HG03442 (cell line): Measurements from ENCODE around the gene ZKSCAN4.

ENCODE experiments used
- ATAC-seq: cut with Tn5 transposase; IDR thresholded peaks from one replicate; pipeline ENCODE4 v1.9.1; 2021; ENCODE audit warnings: mild to moderate bottlenecking, moderate library complexity; ENCODE audit not compliant: unreplicated experiment

Gene ZKSCAN4

DNA sequence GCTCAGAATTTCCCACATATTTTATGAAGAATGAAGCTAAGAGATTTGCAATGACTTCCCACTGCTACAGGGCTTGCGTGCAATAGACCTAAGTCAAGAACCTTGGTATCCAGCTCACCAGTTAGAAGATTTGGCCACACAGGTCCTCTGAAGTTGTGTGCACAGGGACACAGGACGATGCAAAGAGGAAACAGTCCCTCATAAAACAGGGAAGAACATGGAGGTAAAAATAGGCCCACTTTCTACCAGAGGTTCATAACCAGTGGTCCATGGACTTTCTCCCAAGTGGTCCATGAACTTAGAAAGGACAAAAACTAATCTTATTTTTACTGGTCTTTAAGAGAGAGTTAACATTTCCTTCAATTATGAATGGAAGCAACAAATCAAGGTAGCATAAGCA lies 1.3 kb downstream of the ZKSCAN4 start:
- ATAC-seq: no peak

DNA sequence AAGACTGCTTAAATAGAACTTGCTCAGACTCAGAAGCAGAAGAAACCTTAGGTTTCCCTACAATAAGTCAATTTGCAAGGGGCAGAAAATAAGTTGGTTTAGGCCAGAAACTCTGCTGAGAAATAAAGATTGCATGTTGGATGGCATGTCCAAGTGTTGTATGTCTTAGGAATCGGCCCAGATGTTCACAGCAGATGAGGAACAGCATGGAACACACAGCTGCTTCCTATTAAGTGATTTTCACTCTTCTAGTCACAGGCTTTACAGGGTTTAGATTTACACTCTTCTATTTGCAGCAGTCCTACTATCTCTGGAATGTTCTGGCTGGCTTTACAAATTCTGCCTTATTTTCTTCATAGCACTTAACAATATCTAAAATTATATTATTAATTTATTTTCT lies 3.2 kb downstream of the ZKSCAN4 start:
- ATAC-seq: no peak

DNA sequence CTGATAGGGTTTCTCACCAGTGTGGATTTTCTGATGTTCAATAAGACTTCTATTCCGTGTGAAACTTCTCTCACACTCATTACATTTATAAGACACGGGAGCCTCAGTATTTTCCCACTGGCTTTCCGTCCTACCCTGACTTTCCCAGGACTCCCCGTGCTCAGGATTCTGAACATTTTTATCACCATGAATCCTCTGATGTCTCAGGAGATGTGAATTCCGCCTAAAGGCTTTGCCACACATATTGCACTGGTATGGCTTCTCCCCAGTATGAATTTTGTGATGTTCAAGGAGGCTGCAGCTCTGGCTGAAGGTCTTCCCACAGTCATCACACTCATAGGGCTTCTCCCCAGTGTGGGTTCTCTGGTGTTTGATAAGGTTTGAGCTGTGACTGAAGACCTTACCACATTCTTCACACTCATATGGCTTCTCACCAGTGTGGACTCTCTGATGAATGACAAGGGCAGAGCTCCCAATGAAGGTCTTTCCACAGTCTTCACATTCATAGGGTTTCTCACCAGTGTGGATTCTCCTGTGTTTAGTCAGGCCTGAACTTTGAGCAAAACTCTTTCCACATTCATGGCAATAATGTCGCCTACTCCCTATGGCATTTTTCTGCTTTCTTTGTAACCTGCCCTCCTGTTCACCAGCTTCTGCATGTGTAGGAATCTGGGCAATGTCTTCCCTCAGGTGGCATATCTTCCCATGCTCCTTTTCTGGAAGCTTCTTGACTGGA lies 6.7 kb downstream of the ZKSCAN4 start:
- no peak for ATAC-seq

DNA sequence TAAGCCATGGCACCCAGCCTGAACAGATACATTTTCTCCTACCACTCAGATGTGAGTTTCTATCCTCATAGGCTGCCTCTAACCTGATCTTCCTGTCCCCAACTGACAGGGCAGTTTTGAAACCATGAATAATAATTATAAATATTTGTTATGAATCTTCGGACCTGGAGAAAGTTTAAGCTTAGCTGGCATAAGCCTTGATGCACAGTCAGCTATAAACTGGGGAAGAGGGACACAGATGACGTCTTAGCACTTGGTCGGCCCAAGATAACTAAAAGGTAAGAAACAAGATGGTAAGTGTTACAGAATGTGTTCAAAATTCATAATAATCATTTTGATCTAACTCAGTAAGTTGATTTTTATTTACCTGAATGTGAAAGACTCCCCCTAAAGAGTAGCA lies 8.1 kb downstream of the ZKSCAN4 start:
- no peak for ATAC-seq

DNA sequence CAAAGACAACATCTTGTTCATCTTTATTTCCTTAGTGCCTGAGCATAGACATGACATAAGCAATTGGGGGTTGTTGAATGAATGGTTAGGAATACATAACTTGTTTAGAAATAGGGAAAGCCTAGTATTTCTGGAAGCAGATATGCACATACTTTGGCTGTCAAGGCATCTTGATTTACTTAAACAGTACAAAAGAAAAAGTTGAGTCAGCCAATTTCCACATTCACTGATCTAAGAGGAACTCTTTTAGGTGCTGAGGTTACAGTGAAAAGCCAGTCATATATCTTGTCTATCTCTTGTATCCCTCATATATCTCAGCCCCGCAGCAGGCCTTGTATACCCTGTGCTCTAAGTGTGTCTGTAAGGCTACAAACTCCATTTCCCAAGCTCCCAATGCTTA lies 11.6 kb downstream of the ZKSCAN4 start:
- no peak for ATAC-seq

DNA sequence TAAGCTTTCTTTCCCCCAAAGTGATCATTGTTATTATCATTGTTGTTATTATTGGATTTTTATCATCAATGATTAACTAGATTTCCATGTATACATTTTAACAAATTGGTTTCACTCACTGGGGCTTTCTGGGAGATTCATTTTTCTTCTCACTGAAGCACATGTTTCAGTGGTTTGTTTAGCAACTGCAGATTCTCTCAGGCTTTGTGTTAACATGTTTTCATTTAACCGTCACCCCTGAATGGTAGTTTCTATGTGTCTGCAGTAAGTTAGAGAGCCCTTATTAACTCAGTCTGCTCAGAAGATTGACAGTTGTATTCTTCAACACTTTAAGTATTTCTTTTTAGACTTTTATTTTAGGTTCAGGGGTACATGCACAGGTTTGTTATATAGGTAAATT lies 12.4 kb downstream of the ZKSCAN4 start:
- no peak for ATAC-seq

DNA sequence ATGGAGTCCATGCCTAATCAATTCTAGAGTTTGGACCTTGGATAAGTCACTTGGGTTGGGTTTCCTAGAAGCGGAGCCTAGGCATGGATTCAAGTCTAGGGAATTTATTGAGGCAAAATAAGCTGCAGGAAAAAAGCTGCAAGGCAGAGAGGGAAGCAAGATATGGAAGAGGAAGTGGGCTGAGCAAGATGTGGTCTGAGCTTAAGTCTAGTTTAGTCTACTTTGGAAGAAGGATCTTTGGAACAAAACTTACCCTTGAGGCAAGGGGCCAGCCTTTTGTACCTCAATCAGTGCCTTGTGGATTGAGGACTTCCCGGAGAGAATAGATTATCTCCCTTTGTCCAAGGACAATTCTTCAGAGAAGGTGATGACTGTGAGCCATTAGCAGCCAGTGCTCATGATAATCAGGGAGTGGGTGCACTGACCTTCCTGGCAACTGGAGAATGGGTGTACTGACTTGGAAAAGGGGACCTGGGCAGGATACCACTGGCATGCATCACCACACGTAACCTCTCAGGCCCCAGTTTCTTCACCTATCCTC lies 16.1 kb downstream of the ZKSCAN4 start:
- ATAC-seq: no peak

DNA sequence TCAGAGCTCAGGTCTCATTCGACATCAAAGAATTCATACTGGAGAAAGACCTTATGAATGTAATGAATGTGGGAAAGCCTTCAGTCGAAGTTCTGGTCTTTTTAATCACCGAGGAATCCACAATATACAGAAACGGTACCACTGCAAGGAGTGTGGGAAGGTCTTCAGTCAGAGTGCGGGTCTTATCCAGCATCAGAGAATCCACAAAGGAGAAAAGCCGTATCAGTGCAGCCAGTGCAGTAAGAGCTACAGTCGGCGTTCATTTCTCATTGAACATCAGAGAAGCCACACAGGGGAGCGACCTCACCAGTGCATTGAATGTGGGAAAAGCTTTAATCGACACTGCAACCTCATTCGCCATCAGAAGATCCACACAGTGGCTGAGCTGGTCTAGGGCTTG lies 19.3 kb downstream of the ZKSCAN4 start:
- no peak for ATAC-seq

DNA sequence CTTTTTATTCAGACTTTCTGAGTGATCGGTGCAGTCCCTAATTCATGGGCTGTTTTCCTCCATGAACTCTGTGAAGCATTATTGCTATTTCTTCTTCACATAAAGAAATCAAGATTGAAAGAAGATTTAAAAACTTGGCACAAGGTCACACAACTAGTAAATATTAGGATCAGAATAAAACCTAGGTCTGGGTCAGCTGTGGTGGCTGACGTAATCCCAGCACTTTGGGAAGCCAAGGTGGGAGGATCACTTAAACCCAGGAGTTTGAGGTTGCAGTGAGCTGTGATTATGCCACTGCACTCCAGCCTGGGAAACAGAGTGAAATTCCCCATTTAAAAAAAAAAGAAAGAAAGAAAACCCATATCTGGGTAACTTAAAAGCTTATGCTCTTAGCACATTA lies 25.6 kb downstream of the ZKSCAN4 start:
- ATAC-seq: no peak

DNA sequence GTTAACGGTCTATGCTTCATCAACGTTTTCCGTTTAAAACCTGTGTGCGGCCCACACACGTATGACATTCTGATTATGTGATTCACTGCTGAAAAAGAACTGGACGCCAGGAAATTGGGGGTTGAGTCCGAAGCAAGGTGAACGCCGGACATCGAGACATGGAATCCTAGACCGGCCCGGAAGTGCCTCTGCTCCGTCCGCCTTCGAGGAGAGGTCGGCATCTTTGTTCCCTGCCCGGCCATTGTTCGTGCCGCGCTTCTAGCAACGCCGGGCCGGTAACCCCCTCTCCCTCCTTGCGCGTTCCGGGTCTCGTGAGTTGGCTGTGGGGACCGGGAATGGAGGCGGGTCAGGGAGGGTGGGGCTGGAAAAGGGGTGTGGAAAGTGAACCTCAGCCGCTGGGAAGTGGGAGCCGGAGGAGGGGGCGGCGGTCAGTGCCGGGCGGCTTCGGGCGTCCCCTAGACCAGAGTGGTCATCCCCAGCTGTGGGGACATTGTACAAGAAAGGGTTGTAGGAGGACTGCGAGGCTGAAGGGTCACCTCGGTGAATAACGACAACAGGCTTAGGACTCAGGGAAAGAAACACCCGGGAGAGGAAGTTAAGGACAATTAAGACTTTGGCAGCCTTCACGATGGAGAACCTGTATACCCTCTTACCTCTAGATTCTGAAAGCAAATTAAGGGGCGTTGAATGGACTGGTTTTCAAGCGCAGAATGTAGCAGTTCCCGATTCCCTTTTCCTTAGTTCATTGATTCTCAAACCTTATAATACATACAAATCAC lies 26.8 kb downstream of the ZKSCAN4 start, which contains the start of gene ZSCAN9:
Gene ZSCAN9 (plus strand): TSS at position 220 of the 779 bp plus-strand sequence. CDS start 1,810 bp downstream, outside the sequence.
- ATAC-seq: peak; percentile 85

DNA sequence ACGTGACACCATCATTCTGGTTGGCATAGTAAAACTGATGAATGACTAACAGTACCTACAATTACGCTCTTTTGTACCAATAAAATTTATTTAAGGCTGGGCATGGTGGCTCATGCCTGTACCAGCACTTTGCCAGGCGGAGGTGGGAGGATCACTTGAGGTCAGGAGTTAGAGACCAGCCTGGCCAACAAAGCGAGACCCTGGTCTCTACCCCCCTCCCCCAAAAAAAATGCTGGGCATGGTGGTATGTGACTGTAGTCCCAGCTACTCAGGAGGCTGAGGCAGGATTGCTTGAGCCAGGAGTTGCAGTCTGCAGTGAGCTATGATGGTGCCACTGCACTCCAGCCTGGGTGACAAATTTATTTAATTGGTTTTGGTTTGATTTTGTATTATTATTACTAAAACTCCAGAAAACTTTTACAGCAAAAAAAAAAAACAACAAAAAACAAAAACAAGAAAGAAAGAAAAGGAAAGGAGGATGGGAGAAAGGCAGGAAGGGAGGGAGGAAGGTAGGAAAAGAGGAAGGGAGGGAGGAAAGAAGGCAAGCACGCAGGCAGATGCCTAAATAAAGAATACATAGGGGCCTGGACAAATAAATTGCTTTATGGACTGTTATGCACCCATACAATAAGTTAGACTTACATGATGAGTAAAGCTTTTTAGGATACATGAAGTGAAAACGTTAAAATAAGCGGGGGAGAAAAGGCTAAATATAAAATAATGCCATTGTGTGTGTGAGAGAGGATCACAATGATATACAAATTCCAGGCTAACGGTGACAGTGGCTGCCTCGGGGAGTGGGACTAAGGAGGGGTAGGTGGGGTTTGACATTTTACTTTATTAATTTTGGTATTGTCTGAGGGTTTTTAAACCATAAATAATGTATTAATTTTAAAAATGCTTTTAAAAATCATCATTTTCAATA lies 27.7 kb downstream of the ZKSCAN4 start:
- peak; percentile 10 for ATAC-seq

DNA sequence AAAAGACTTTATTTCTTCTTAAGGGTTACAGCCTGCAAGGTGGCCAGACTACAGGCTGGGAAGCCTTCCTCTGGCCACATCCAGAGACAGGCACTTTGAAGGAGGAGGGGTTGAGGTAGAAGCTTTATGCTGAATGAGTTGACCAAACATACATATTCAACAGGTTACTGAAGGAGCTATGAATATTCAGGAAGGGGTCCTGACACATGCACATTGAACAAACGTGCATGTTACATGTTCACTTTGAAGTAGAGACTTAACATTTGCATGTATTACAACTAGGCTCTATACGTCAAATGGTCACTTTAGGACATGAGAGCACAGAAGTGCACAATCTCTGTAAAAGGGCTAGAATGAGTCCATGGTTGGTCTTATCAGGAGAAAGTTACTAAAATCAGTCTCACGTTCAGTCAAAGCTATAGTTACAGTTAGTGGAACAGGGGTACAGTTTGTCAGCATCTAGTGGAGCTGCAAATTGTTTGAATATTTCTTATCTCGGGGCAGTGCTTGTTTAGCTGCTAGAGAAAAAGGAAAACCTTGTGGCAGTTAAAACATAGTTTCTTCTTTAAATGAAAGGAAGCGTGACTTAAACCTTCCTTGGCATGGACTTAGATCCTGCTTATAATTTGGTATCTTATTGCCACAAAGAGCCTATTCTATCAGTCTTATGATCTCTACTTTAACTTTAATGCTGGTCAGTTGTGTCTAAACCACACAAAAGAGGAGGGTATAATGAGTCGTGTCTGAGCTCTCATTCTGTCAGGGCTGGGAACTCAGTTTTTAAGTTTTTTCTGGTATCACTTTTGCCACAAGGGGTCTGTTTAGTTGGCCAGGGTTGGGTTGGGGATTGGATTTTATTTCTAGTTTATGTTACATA lies 31.6 kb downstream of the ZKSCAN4 start:
- no peak for ATAC-seq

DNA sequence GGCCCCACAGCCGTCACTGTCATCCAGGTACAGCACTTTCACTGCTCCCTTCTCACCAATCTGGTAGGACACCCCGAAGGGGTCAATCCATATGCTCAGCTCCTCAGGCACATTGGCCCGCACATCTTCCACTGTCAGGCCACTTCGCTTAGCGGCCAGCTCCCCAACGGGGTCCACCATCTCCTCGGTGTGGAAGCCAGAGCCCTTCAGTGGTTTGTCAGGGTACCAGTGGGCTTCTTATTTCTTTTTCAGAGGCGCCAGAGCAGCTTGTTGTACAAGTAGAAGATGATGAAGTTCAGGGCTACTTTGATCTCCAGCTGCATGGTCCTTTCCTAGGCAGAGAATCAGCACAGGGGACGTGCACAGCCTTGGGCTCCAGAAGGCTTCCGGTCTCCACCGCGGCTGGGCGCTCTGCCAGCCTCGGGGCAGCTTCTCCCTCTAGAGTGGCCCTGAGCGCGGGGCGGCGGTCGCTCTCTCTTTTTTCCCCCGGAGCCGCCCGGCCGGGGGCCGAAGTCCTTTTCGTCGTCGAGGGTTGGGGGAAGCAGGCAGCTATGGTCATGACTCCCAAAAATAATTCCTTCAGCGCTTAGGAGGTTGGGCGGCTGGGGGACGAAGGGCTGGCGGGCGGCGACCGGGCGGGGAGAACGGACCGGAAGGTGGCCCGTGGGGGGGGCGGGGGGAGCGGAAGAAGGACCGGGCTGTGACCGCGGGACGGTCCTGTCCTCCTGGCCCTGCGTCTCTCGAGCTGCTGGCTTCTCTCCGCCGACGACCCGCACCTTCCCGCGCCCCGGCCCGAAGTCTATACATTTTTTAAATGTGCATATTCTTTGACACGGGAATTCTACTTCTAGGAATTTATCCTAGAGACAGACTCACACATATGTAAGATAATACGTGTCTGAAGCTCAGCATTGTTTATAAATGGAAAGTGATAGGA lies 33.5 kb downstream of the ZKSCAN4 start:
- ATAC-seq: peak; percentile 63

DNA sequence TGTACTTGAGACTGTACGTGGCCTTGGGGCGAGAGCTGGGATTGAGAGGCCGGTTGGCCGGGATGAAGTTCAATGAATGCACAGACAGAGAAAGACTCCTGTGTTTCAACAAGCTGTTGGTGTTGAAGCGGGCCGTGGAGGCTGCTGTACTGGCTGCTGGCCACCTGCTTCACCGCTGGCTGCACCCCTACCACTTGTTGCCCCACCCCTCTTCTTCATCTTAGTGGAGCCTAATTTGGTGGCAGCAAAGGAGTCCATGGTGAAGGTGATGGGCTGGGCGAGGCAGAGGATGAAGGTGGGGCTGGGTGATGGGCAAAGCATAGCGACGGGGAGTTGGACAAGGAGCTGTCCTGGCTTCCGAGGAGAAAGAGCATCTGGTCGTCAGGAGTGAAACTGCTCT lies 34.2 kb downstream of the ZKSCAN4 start:
- no peak for ATAC-seq

DNA sequence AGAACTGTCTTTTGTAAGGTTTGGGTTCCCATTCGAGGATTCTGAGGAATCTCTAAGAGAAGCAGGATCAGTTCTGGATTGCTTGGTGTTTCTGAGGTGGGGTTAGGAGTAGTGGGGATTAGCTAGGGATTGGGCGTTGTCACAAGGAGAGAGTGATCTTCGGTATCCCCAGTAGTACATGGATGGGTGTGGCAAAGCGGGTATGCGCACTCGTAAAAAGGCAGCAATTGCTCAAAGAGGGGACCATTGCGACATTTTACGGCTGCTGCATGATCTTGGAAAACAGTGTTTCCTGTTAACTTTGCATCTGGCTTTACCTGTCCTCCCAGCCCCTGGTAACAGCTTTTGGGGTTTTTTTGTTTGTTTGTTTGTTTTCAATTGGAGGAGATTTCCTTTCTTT lies 36.6 kb downstream of the ZKSCAN4 start:
- no peak for ATAC-seq

DNA sequence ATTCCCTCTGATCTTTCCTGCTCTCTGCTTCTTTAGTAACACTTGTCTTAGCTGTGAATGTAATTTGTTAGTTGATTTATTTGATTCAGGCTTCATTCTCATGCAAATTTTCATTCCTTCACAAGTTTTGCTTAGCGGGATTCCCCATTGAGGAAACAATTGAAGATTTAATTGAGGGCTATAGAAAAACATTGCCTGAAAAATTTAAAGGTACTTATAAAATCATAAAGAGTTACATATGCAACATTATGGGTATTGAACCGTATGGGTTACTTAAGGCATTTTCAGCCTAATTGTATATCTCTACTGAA lies 38.9 kb downstream of the ZKSCAN4 start:
- ATAC-seq: no peak

DNA sequence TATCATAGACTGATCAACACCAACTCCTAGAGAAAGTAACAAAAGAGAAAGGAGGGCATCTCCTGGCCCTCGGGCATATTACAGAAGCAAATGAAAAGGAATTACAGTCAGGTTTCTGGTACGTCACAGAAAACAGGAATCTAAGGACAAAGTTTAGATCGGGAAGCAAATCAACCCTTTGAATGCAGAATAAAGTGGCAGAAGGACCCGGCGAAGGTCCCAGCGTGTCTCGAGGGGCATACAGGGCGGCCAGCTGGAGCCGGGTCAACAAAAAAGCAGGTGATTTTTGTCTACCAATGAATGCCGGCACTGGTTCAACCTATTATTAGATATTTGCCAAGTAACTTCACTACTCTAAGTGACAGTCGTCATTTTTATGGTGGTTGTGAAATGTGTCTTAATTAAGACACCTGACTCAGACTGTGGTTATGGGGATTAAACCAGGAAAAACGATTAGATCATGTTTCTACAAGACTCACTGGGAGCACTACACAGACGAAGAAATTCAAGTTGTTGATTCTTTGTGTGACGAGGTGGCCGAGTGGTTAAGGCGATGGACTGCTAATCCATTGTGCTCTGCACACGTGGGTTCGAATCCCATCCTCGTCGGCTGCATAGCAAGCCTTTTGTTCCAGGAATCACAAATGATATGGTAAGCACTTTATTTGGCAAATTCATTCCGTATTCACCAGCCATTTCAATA lies 39.4 kb downstream of the ZKSCAN4 start:
- ATAC-seq: peak; percentile 52

DNA sequence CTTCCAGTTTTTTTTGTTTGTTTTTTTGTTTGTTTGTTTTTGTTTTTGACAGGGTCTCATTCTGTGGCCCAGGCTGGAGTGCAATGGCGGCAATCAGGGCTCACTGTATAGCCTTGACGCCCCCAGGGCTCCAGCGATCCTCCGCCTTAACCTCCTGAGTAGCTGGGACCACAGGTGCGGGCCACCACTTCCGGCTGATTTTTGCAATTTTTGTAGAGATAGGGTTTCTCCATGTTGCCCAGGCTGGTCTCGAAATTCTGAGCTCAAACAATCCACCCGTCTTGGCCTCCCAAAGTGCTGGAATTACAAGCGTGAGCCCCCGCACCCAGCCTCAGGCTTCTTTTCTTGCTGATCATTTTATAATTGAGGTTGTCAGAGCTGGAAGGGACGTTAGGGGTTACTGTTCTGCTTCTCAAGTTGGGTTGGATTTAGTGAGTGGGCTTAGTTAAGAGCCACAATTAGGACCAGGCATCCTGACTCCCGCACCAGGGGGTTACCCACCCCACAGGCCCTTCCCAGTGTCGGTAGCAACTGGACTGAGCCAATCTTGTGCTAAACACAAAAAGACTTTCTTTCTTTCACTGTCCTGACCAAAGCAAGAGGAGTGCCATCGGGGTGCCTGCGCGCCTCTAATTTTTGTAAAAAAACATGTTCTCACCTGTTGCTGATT lies 40.1 kb downstream of the ZKSCAN4 start:
- ATAC-seq: peak; percentile 18
